ENCODE results near the gene P2RX3. TPM values are rescaled to one million over a fixed set of nuclear protein-coding genes. Genes with fewer than 3 reads are reported as not detected.
A peak's percentile ranks its signal among the peaks of the same experiment; 100 is the strongest.

P2RX3 gene
- total RNA-seq, 3 donors from 2014 or later: not detected

GRCh38 chr11:57310630-57311086 is 27.5 kb upstream of the P2RX3 start:
- H3K4me3 ChIP-seq: no peak overlapping the region
- peaks cover 6% of the 10 kb centered on the region for H3K36me3 ChIP-seq (ENCODE audit: low read depth)
- intact Hi-C loops (cut with DNase I, micrococcal nuclease): no loop called here
- H3K4me1 ChIP-seq (ENCODE audit: low read depth): peaks cover 27% of the 10 kb centered on the region
- DNase-seq (peak in 1 of 3 donors; percentile 60), ATAC-seq (no peak)
- TF ChIP-seq CTCF (IDR thresholded peaks at IDR 0.05): no peak
- H3K9me3 ChIP-seq: no peaks in the 10 kb centered on the region

GRCh38 chr11:57311109-57311936 is 26.8 kb upstream of the P2RX3 start:
- no peak for TF ChIP-seq CTCF (IDR thresholded peaks at IDR 0.05)
- H3K4me1 ChIP-seq (ENCODE audit: low read depth): peaks cover 27% of the 10 kb centered on the region
- peaks cover 6% of the 10 kb centered on the region for H3K36me3 ChIP-seq (ENCODE audit: low read depth)
- intact Hi-C loops (cut with DNase I, micrococcal nuclease): no loop called here
- ATAC-seq (peak; percentile 96), DNase-seq (peak; percentile 92 to 95 (median 93))
- no peaks in the 10 kb centered on the region for H3K9me3 ChIP-seq
- no peak overlapping the region for H3K4me3 ChIP-seq

- no peaks in the 10 kb centered on the region for H3K9me3 ChIP-seq
- no peak overlapping the region for H3K4me3 ChIP-seq
- ATAC-seq: no peak
- intact Hi-C loops (cut with DNase I, micrococcal nuclease): no loop called here
- no peak for TF ChIP-seq CTCF (IDR thresholded peaks at IDR 0.05)
- H3K36me3 ChIP-seq (ENCODE audit: low read depth): peaks cover 6% of the 10 kb centered on the region
- peak in 2 of 3 donors; percentile 34 to 61 for DNase-seq
- H3K4me1 ChIP-seq (ENCODE audit: low read depth): peaks cover 34% of the 10 kb centered on the region
These were observed 25.6 kb upstream of the P2RX3 start for GRCh38 chr11:57312511-57313021.

DNA sequence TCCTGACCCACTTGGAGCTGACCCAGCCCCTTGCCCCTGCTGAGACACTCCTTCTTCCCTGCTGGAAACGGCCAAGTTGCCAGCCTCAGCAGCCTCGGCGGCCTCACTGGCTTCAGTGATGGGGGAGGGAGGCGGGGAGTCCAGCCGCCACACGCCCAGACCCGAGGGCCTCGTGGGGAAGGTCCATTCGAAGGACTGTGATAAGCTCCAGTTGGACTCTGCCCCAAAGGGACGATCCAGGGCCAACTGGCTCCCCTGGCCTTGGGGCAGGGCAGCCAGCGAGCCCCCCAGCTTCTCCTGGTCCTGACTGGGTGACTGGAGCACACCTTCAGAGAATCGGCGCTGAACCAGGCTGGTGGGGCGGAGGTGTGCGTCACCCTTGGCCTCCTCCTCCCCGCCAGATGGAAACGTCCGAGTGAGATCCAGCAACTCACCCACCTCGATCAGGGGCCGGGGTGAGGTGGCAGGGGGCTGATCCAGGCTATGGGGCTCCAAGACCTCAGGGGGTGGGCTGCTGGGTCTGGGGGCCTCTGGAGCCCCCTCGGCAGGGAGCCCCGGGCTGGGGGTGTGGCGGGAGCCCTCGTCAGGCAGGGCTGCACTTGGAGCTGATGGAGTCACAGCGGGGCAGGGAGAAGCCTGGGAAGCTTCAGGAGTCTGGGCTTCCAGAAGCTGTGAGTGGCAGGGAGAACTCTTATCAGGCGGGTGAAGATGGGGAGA is 24.9 kb upstream of the P2RX3 start:
- H3K9me3 ChIP-seq: no peaks in the 10 kb centered on the region
- no peak for TF ChIP-seq CTCF (IDR thresholded peaks at IDR 0.05)
- H3K4me3 ChIP-seq: no peak overlapping the region
- intact Hi-C loops (cut with DNase I, micrococcal nuclease): no loop called here
- ATAC-seq (no peak), DNase-seq (peak in 2 of 3 donors; percentile 24 to 50)
- peaks cover 6% of the 10 kb centered on the region for H3K36me3 ChIP-seq (ENCODE audit: low read depth)
- H3K4me1 ChIP-seq (ENCODE audit: low read depth): peaks cover 34% of the 10 kb centered on the region

GRCh38 chr11:57313788-57314135 is 24.4 kb upstream of the P2RX3 start:
- DNase-seq: no peak
- no peak for ATAC-seq
- Histone ChIP-seq H3K4me3 (no peak overlapping the region), H3K4me1 (ENCODE audit: low read depth) (peaks cover 34% of the 10 kb centered on the region), H3K9me3 (no peaks in the 10 kb centered on the region), H3K36me3 (ENCODE audit: low read depth) (peaks cover 6% of the 10 kb centered on the region)
- TF ChIP-seq CTCF (IDR thresholded peaks at IDR 0.05): no peak
- intact Hi-C loops (cut with DNase I, micrococcal nuclease): no loop called here
